GM18517 (cell line): ENCODE data around the gene AKAP12.

Experiments used
- ATAC-seq: cut with Tn5 transposase; IDR thresholded peaks from one replicate; pipeline ENCODE4 v1.9.1; 2021; ENCODE audit warnings: mild to moderate bottlenecking, moderate library complexity; ENCODE audit not compliant: unreplicated experiment

The AKAP12 gene, protein sequence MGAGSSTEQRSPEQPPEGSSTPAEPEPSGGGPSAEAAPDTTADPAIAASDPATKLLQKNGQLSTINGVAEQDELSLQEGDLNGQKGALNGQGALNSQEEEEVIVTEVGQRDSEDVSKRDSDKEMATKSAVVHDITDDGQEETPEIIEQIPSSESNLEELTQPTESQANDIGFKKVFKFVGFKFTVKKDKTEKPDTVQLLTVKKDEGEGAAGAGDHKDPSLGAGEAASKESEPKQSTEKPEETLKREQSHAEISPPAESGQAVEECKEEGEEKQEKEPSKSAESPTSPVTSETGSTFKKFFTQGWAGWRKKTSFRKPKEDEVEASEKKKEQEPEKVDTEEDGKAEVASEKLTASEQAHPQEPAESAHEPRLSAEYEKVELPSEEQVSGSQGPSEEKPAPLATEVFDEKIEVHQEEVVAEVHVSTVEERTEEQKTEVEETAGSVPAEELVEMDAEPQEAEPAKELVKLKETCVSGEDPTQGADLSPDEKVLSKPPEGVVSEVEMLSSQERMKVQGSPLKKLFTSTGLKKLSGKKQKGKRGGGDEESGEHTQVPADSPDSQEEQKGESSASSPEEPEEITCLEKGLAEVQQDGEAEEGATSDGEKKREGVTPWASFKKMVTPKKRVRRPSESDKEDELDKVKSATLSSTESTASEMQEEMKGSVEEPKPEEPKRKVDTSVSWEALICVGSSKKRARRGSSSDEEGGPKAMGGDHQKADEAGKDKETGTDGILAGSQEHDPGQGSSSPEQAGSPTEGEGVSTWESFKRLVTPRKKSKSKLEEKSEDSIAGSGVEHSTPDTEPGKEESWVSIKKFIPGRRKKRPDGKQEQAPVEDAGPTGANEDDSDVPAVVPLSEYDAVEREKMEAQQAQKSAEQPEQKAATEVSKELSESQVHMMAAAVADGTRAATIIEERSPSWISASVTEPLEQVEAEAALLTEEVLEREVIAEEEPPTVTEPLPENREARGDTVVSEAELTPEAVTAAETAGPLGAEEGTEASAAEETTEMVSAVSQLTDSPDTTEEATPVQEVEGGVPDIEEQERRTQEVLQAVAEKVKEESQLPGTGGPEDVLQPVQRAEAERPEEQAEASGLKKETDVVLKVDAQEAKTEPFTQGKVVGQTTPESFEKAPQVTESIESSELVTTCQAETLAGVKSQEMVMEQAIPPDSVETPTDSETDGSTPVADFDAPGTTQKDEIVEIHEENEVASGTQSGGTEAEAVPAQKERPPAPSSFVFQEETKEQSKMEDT (N-terminal part only)

DNA sequence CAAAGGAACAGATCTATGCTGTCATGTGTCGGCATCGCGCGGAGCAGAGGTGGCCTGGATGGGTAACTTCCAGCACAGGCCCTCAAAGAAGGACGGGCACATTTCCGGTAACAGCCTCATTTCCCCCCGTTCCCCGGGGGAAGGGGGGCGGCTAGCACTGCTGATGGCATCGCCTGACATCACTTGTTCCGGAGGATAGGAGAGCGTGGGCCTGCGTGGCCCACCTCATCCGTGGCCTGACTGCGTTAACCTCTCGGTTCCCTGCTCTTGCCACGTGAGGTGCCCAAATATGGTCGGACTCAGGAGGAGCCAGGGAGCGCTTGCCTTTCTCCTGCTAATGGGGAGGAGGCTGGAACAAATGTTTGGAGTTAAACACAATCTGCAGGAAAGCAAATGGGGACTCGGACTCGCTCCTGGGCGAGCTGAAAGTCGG lies at the start of gene AKAP12:
AKAP12 (plus strand) TSS at position 365 of the 433 bp plus-strand sequence. CDS start 596 bp downstream, outside the sequence.
- ATAC-seq = no peak

DNA sequence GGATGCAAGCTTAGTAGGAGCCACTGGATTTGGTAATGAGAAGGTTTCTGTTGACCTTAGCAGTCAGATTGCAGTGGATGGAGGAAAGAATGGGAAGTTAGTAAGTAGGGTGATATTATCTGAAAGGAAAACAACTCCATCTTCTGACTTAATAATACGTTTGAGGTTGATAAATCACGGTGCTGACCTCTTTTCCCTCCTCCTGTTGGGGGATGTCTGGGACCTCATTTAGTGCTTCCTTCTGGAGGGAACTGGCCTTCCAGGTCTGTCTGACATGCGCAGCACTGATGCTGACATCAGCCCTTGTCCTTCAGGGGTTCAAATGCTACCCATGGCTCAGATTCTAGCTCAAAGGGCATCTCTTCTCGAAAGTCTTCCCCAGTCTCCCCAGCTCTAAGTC lies 48.2 kb upstream of the AKAP12 start:
- ATAC-seq = no peak

DNA sequence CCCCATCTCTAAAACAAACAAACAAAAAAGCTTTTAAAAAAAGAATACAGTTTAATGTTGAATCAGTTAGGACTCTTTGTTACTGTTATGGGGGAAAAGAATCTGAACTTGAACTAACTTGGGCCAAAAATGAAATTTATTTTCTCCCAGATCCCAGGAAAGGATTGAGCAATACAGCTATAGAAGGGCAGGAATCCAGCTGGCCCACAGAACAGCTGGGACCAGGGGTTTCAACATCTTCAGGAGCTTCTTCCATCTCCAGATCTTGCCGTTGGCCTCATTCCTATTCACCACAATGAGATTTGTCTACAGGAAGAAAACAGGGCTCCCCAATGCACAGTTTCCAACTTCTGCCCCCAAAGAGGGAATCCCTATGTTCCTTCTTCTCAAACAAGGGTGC lies 43.2 kb upstream of the AKAP12 start:
- no peak for ATAC-seq

DNA sequence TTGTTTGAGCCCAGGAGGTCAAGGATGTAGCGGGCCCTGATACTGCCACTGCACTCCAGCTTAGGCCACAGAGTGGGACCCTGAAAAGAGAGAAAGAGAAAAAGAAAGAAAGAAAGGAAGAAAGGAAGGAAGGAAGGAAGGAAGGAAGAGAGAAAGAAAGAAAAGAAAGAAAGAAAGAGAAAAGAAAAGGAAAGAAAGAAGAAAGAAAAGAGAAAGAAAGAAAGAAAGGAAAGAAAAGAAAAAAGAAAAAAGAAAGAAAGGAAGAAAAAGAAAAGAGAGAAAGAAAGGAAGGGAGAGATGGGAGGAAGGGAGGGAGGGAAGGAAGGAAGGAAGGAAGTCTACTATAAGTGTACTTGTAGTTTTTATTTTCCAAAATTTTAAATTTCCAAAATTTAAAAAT lies 42.2 kb upstream of the AKAP12 start:
- ATAC-seq = no peak

DNA sequence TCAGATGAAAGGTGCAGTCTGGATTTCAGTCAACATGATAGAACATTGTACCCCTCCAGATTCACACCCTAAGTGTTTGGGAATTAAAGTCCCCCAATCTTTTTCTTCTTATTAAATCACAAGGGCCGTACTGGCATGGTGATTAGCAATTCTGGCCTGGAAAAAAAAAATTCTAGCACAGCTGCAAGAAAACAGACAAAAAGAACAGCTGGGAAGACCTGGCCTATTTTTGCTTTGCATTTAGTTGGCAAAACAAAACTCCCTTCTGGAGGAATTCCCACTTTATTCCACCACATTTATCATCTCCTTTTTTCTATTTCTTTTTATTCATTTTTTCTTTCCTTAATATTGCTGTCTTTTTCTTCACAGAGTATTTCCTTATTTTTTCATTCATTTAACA lies 39.8 kb upstream of the AKAP12 start:
- no peak for ATAC-seq

DNA sequence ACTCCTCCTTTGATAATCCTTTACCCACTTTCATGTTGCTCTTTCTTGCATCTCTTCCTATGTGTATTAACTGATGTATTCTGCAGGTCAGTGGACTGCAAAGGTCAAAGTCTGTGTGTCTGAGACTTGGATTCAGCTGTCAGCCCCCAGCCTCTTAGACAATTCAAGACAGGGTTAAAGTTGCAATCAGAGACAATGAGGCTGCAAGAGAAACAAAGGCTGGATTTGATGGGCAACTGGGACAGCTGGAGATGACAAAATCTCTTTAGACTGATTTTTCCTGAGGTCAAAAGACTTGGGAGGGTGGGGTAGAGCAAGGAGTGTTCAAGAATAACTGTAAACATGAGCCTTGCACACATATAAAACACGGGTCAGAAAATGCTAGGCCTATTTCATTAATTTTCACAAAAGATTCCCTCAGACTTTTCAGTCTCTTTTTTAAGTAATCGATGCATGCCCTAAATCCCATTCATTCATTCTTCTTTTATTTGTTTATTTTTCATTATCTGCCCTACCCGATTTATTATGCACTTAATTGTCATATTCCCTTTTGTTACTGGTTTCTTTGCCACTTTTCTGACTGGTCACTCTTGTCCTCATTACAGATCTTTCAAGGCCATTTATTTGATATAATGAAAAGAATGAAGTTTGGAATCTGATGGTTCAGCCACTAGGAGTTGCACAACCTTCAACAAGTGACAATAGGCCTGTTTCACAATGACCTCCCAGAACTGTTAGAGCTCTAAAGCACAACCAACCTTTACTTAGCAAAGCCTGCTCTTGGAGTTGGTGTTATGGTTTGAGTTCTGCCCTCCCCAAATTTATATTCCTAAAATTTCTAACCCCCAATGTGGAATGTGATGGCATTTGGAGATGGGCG lies 33.8 kb upstream of the AKAP12 start:
- no peak for ATAC-seq

DNA sequence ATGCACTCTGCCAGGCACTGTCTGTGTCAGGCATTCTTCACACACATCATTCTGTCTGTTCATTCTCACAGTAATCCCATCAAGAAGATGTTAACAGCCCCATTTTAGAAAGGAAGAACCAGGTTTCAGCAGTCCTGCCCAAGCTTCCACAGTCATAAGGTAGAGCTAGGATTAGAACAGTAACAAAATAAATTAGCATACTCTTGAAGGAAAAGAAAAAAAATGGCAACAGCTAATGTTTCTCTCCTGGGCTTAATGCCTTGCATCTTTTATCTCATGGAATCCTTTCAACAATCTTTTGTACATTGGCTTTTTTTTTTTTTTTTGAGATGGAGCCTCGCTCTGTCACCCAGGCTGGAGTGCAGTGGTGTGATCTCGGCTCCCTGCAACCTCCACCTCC lies 32.1 kb upstream of the AKAP12 start:
- ATAC-seq = no peak

DNA sequence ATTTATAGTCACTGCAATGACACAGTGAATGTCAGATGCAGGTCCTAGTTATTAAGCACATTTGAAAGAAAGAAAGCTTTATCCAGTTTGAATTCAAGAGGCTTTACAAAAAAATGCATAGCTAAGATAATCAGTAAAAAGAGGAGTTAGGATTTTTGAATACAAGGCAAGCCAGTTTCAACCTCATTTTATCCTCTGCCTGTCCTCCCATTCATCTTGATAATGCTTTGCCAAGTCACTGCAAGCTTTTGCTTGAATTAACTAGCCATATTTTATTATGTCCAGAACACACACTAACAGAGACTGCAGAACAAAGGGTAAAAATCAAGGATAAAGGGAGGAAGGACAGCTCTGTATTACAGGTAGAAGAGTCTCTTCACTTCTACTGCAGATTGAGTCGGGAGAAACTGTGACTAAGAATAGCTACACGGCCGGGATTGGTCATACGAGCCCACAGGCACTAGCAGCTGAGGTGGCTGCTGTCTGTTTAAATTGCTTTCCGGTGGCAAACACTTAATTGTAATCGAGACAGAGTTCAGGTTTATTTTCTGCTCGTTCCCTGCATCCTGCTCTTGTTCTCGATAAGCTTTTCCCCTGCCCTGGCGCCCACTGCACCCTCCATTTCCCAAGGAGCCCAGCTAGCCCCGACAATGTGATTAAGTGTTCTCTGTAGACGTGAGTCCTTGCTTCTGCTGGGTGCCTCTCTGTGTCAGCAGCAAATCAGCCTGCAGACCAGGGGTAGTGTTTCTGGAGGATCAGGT lies 30.5 kb upstream of the AKAP12 start:
- ATAC-seq = no peak

DNA sequence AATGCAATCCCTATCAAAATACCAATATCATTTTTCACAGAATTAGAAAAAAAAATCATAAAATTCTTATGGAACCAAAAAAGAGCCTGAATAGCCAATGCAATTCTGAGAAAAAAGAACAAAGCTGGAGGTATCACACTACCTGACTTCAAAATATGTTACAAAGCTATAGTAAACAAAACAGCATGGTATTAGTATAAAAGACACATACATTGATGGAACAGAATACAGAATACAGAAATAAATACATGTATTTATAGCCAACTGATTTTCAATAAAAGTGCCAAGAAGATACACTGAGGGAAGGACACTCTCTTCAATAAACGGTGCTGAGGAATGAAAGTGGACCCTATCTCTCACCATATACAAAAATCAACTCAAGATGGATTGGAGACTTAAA lies 28.7 kb upstream of the AKAP12 start:
- ATAC-seq = no peak

DNA sequence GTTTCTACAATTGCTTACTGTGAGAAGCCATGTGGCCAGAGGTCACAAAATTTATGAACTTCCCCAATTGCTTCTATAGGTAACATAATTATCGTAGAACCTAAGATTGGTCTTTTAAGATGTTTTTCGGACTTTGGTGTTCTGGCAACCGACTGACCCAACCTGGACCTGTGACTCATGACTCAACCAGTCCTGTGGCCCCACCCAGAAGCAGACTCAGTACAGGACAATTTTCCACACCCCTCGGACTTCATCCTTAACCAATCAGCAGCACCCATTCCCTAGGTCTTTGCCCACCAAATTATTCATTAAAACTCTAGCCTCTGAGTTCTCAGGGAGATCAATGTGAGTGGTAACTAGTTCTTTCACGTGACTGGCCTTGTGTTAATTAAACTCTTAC lies 26.4 kb upstream of the AKAP12 start:
- no peak for ATAC-seq

DNA sequence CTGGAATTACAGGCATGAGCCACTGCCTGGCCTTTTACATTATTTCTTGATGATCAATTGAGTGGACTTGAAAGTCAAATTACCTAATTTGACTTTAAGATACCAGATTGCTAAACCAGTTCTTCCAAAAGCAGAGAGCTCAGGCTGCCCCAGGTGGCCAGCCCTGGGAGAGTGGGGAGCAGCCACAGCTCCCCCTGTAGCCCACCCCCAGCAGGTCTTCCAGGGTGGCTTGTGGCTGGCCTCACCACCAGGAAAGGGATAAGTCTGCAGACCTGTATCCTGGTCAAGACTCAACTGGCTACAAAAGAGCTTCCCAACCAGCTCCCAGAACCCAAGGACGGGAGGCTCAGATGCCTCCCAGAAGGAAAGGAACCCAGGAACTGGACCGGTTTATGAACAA lies 23.8 kb upstream of the AKAP12 start:
- ATAC-seq = no peak

DNA sequence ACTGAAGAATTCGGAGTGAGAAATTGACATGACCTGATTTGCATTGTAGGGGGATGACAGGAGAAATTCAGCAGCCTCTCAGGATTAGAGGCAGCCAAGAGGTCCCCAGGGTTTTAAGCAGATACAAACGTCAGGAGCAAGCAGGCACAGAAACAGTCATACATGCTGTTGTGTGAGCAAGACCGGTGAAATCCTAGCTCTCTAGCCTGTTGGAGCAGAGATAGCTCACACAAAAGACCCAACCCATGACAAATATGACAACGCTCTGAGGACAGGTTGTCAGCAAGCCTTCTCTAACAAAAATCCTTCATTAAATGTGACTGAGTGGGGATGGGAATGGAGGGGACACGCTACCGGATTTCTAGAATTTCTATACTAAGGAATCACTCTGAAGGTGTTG lies 23.0 kb upstream of the AKAP12 start:
- ATAC-seq = no peak

DNA sequence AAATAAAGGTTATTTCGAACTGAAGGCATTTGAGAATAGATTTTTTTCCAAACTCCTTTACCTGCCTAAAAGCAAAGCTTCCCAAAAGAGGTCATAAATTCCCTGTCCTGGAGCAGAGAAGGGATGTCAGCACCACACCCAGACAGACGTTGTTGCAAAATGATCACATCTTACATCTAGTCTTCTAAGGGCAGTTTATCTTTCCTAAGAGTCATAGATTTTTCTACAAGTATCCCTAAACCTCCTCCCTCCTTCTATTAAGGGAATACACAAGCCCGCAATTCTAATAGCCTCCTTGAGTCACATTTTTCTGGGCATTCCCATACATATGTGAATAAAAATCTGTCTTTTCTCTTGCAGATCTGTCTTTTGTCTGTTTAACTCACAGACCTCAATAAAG lies 20.6 kb upstream of the AKAP12 start:
- no peak for ATAC-seq

DNA sequence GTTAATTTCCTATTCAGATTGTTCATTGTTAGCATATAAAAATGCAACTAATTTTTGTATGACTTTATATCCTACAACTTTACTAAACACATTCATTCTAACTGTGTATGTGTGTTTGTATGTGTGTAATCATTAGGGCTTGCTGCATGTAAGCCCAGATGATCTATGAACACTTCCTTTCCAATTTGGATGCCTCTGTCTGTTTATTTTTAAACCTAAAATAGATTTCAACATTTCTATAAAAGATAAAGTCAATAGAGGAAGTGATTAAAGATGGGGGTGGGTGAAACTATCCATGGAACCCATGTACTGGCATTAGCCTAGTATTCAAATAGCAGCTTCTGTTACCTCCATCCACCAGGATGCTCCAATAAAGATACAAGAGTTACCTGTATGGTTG lies 15.7 kb upstream of the AKAP12 start:
- no peak for ATAC-seq

DNA sequence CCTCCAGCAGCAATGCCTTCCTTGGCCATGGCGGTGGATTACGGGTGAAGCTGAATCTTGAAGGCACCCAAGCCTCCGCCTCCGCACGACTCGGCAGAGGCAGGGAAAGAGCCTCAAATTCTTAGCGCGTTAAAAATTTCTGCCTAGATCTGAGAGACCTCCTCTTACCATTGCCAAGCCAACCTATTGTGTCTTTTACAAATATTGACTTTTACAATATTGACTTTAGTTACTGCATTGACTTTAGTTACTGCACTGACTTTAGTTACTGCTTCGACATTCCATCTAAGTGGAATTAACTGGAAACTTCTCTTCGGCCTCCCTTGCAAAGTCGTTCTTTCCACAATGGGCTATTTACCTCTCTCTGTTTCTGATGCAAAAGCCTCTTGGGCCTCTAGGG lies 13.8 kb upstream of the AKAP12 start:
- no peak for ATAC-seq

DNA sequence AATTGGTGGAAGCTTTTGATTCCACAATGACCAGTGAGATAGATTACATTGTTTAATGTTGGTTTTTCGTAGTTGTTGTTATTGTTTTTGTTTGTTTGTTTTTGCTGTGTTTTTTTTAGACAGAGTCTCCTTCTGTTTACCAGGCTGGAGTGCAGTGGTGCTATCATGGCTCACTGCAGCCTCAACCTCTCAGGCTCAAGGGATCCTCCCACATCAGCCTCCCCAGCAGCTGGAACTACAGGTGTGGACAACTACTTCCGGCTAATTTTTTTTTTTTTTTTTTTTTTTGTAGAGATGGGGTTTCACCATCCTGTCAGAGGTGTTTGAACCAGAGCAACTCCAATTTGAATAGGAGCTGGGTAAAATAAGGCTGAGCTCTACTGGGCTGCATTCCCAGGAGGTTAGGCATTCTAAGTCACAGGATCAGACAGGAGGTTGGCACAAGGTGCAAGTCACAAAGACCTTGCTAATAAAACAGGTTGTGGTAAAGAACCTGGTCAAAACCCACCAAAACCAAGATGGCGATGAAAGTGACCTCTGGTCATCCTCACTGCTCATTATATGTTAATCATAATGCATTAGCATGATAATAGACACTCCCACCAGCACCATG lies 10.9 kb upstream of the AKAP12 start:
- ATAC-seq = no peak

DNA sequence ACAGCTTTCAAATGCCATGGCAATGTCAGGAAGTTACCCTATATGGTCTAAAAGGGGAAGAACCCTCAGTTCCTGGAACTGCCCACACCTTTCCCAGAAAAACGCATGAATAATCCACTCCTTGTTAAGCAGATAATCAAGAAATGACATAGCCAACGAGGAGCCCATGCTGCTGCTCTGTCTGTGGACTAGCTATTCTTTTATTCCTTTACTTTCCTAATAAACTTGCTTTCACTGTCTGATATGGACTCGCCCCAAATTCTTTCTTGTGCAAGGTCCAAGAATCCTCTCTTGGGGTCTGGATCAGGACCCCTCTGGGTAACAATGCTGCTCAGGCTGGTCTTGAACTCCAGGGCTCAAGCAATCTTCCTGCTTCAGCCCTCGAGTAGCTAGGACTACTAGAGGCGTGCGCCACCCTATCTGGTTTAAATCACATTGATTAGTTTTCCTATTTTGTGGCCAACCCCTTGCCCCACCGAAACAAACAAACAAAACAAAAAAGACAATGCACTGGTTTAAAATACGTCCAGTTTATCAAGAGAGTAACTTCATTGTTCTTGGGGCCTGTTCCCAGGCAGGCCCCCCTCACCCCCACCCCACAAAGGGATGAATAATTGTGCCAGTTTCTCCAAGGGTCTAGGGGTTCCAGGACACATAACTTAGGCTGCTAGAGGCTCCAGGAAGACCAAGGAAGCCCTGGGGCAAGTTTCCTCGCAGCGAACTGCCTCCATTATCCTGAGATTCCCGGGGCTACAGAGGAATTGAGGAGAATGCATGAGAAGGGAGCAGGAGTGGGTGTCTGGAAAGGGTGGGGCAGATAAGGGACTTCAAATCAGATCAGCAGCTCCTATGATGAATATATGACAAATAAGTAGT lies 10.1 kb upstream of the AKAP12 start:
- ATAC-seq = no peak

DNA sequence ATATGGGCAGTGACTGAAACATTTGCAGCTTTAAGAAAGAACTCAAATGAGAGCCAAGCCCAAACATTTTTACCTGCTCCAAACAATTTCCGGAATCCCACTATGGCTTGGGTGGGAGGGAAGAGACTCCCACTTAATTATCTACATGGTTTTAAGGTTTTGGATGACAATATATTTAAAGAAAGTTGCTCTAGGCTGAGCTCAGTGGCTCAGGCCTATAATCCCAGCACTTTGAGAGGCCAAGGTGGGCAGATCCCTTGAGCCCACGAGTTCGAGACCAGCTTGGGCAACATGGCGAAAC lies 9.5 kb upstream of the AKAP12 start:
- no peak for ATAC-seq
